Heart left ventricle (tissue), 13 donors: ENCODE measurements around the gene DPPA5.

Experiments used
- CTCF ChIP-seq, 12 donors: fragments of 200-600 bp; sonication (generic) in 4 of 12; IDR thresholded peaks; one replicate each; pipeline versions ENCODE4 v1.5.0 to v1.8.0; 2018 to 2022; ENCODE audit warnings: antibody characterized with exemption in 12 of 12, mild to moderate bottlenecking in 5 of 12
- POLR2A ChIP-seq, 2 donors: fragments of 450-650 bp; IDR thresholded peaks; one replicate each; pipeline ENCODE4 v1.6.1; 2017; ENCODE audit warnings: antibody characterized with exemption in 2 of 2, mild to moderate bottlenecking in 2 of 2, moderate library complexity in 2 of 2
- donor health status: ischemic (EF 13 %, LVEDD 7.1; RV severe dilation, severe dysfunction).
- donor health status: DM: no; HTN: yes; CAD: no.
- donor health status: DM: no; HTN: no; CAD: no.
- donor health status: ischemic (EF 25% LVEDD 6.9; RV normal size, moderate dysfunction).
- donor health status: ischemic (EF 25% LVEDD 5.7; RV mildly dilated, moderate dysfunction).
- donor health status: ischemic (EF 35%, LVEDD 5.7; RV mildly dilated, moderate dysfunction).
- donor health status: nonischemic (EF 11% LVEDD 7.7; RV severe dilation, severe dysfunction).
- donor health status: DM: yes; HTN: yes; CAD: no.
- donor health status: PGD.
- donor health status: ischemic (EF 29% LVEDD 5.4; RV normal size, mild dysfunction).
- donor health status: nonischemic (EF 23%, LVEDD 6.1; RV moderate dilation, normal function).

- TF ChIP-seq CTCF (IDR thresholded peaks at IDR 0.05) (no peak), POLR2A (IDR thresholded peaks at IDR 0.05) (no peak)
Observed at GRCh38 chr6:73340048-73340447, 14.0 kb downstream of the DPPA5 start.
